CD4-positive, alpha-beta T cell treated with Interleukin-1 beta for 1 hour (primary cell): Measurements from ENCODE around the gene PXDN.

ENCODE experiments used
- DNase-seq, 2 donors: peaks; one replicate each; pipeline ENCODE4 v3.0.0-alpha.2; 2020 to 2022

The PXDN gene

DNA sequence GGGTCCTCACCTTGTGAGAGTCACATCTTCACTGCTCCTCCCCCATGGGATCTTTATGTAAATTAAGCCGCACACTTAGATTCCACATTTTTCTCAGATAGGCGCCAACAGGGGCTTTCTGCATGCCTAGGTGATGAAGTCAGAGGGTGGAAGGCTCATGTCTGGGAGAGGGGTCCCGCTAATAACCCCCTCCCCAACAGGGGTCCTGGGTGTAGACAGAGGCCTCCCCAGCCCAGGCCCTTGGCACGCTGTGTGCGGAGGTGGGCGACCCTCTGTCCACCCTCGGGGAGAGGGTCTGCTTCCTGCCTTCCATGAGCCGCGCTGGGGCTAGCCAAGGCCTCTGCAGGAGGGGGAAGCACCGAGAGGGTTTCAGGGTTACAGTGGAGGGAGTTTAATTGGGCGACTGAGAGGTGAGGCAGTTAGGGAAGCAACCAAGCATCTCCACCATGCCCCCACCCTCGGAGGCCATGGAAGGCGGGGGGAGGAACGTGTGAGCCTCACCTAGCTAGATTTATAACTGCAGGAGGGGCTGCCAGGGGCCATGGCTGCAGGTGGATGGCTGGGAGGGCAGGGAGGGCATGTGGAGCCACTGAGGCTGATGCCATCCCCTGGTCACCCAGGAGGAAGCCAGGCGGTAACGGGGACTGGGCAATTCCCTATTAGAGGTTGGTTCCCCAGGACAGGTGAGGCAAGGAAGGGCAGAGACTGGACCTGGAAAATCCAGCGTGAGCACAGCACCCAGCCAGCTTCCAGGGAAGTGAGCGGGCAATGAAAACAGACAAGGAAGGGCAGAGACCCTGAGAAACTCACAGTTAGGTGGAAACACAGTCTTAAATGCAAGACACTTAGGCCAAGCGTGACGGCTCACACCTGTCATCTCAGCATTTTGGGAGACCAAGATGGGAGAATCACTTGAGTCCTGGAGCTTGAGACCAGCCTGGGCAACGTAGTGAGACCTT, 7.7 kb upstream of the PXDN start:
- no peak for DNase-seq

DNA sequence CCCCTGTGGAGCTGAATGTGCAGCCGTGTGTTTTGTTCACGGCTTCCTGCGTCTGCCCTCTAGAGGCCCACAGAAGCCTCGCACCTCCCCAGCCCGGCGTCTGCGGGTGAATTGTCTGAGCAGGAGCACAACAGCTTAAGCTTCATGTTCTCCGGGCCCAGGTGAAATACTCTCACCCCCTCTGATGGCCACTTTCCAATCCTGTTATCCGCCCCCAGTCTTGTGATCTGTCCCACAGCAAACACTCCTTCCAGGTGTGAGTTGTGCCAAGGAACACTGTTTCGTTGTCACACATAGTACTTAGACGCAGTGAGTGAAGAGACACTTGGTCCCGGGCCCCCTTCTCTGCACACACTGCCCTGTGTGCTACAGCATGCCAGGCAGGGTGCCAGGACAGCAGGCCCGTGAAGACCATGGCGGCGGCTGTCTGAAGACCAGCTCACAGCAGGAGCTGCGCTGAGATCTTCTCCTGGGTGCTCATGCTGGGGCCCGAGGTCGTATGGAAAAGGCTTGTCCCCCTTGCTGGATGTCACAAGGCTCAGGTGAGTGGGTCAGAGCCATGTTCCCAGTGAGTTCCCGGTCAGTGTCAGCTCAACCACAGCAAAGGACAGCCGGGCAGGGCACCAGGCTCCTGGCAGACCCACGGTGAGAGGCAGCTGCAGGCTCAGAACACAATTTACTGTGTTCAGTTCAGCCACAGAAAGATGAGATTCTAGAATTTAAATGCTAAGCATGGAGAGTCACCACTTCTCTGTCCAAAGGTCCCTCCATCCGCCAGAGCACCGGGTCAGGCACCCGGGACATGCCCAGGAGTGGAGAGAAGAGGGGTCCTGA, 6.8 kb upstream of the PXDN start:
- peak in 1 of 2 donors; percentile 29 for DNase-seq

DNA sequence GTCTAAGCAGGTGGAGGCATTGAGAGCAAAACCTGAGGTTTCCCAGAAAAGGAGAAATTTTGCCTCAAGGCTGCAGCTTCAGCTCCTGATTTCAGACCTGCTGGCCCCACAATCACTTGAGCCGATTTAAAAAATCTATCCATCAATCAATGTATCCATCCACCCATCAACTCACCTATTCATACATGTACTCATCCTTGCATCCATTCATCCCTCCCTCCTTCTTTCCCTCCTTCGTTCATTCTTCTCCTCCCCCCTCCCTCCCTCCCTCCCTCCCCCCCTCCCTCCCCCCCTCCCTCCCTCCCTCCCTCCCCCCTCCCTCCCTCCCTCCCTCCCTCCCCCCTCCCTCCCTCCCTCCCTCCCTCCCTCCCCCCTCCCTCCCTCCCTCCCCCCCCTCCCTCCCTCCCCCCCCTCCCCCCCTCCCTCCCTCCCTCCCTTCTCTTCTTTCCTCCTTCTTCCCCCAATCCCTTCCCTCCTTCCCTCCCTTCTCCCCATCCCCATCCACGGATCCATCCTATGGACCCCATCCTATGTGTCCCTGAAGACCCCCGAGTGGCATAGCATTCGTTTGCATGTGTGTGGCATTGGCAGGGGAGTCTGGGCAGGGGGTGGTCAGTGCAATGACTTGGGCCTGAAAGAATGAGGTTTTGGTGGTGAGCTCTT, 6.1 kb upstream of the PXDN start:
- DNase-seq = no peak

DNA sequence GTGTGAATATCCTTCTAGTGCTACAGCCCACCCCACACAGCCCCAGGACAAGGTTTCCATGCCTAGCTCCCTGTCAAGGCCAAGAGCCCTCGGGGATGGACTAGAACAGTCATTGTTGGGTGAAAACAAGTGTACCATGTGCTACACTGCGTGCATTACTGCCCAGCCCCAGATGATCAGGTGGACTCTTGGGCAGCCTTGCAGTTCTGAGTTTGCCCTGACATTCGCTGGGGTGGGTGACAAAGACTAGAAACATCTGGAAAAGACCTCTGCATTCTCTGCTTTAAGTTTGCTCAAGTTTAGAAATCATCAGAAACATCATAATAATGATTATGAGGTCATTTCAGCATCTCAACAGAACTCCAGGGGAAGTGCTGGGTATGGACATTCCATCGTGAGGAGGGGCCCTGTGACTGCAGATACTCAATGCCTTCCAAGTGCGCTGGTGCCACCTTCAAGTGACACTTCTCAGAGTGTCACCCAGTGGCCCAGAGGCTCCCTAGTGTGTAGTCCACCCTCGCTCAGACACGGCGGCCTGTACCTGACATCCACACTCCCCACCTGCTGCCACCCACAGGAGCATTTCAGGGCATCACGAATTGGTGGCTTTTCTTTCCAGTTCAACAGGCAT, 5.3 kb upstream of the PXDN start:
- DNase-seq = no peak

DNA sequence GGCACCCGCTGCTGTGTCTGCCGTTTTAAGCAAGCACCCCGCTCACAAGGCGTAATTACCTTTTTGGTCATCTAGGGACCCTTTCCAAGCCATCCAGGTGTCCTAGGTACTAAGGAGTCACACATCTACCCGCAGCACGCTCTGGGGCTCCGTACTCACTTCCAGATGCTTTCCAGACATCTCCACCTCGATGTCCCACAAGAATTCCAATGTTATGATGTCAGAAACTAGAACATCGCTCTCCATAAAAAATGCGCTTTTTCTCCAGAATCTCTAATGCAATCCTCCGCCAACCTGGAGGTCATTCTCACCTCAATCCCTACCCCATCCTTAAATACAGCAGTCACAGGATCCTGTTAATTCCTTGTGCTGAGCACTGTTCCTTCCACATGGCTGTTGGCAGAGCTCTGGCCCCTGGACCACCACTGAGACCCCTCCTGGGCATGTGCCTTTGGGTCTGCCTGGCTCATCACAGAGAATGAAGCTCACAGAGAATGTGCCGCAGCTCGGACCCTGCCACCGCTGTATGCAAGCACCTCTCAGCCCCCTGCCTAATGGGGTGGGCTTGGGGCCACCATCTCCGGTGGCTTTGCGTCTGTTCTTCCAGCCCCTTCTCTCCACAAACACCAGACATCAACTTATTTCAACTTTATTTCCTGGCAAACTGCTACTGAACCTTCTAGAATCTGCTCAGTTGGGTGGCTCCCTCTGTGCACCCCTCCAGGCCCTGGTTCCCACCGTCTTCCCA, 4.6 kb upstream of the PXDN start:
- DNase-seq = no peak

DNA sequence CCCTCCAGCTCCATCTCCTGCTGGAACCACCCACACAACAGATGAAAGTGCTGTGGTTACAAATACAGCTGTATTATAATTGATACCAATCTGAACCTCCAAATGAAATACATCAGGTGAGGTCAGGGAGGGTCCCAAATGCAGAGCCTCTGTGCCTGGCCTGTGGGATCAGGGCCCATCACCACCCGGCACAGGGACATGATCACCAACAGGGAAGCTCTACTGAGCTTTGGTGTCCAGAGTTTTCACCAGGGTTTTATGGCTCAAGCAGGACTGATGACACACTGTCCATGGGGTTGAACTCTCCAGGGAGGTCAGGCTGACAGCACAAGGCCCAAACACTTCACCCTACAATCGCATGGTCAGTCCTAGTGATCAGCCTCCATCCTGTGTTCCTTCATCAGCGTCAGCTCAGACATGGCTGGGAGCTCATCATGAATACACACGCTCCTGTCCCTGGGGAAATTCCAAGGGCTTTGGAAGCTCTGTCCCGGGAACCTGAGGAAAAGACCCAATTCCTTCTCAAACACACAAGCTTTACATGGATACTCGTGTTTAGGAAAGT, 3.9 kb upstream of the PXDN start:
- DNase-seq = no peak

DNA sequence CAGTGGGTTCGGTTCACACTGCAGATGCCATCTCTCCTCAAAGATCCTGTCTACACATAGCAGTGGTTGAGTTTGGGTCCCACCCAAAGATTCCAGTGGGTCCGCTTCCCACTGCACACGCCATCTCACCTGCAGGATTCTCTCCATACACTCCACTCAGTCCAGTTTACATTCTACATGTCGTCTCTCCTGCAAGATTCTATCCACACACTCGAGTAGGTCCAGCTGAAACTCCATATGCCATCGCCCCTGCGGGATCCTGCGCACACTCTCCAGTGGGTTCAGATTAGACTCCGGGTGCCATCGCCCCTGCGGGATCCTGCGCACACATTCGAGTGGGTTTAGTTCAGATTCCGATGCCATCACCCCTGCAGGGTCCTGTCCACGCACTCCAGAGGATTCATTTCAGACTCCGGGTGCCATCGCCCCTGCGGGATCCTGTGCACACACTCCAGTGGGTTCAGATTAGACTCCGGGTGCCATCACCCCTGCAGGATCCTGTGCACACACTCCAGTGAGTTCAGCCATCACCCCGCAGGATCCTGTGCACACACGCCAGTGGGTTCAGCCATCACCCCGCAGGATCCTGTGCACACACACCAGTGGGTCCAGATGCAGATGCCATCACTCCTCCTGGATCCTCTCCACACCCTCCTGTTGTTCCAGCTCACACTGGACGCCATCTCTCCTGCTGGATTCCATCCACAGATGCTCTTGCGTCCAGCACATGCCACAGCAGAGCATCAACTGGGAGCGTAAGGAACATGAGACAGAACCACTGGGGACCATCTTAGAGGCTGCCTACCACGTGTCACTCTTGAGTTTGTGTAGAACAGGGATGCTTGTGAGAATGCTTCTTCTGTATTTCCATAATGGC, 3.0 kb upstream of the PXDN start:
- no peak for DNase-seq

DNA sequence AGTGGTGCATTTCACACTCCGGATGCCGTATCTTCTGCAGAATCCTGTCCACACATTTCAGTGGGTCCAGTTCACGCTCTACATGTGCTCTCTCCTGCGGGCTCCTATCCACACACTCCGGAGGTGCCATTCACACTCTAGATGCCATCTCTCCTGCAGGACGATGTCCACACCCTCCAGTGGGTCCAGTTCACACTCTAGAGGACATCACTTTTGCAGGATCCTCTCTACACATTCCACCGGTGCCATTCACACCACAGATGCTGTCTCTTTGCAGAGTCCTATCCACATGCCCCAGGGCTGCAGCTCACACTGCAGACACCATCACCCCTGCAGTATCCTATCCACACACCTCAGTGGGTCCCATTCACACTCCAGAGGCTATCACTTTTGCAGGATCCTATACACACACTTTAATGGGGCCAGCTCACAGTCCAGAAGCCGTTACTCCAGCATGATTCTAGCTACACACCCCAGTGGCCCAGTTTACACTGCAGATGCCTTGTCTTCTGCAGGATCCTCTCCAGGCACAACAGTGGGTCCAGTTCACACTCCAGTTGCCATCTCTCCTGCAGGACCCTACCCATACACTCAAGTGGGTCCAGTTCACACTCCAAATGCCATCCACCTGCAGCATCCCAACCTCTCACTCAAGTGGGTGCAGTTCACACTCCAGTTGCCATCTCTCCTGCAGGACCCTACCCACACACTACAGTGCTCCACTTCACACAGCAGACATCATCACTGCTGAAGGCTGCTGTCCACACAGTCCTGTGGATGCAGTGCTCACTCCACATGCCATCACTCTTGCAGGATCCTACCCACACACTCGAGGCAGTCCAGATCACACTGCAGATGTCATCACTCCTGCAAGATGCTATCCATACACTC, 2.1 kb upstream of the PXDN start:
- DNase-seq = no peak

DNA sequence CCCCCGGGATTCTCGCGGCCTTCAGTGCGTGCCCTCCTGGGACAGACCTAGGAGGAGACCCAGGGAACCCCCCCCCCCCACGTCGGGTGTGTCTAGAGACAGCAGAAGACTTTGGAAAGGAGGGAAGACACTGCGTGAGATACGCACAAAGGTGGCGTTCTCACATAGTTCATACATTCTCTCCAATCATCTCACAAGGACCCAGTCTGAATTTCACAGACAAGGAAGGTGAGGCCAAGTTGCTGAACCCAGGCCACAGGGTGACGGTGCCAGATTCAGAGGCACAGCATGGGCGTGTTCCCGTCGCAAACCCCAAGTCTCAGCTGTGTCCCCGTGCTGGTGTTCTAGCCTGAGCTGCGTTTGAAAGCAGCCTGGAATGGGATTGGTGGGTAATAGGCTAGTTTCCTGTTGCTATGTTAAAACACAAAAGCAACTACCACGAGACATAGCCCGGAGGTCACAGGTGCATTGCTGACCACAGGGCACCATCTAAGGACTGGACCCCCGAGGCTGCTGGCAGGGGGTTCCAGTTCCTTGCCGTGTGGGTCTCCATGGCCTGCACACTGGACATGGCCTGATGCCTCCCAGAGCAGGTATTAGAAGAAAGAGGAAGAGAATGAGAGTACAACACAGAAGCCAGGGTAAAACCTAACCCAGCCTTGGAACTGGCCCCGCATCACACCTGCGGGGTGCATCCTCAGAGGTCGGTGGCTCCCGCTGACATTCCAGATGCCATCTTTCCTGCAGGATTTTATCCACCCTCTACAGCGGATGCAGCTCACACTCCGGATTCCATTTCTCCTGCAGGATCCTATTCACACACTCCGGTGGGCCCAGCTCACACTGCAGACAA, 1.1 kb upstream of the PXDN start:
- no peak for DNase-seq

DNA sequence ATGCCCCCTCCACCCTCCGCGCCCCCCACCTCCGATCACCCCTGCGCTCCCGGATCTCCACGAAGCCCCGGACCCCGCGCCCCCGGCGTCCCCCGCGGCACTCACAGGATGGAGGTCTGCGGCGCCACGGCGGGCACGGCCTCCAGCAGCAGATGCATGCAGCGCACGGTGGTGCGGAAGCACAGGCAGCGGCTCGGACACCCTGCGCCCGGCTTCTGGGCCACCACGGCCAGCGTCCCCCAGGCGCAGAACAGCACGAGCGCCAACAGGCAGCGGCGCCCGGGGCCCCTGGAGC, 217 bp downstream of the PXDN start:
- no peak for DNase-seq

DNA sequence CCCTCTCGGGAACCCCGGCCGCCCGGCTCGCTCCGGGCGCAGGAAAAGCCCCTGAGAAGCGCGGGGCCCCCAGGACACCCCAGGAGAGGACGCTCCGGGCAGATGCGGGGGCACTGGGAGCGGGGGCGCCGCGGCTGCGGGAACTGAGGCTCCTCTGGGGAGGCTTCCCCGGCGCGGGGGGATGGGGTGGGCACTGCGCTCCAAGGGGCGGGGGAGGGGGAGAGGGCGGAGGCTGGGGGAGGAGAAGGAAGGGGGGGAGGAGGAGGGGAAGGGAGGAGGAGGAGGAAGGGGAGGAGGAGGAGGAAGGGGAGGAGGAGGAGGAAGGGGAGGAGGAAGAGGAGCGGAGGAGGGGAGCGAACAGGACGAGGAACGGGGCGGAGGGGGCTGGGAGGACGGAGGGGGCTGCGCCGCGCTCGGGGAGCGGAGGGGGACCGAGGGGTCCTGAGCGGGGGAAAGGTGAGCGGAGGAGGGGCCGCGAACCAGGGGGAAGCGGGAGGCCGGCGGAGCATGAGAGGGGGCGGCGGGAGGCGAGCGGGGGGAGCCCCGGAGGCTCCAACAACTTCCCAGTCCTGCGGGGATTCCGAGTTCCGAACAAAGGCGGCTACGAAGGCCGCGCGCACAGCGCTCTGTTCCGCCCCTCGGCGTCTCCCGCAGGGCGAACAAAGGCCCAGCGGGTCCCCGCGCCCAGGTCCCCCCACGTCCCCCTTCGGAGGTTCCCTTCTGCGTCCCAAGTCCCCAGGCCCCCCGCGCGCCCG, 742 bp downstream of the PXDN start:
- DNase-seq = no peak

DNA sequence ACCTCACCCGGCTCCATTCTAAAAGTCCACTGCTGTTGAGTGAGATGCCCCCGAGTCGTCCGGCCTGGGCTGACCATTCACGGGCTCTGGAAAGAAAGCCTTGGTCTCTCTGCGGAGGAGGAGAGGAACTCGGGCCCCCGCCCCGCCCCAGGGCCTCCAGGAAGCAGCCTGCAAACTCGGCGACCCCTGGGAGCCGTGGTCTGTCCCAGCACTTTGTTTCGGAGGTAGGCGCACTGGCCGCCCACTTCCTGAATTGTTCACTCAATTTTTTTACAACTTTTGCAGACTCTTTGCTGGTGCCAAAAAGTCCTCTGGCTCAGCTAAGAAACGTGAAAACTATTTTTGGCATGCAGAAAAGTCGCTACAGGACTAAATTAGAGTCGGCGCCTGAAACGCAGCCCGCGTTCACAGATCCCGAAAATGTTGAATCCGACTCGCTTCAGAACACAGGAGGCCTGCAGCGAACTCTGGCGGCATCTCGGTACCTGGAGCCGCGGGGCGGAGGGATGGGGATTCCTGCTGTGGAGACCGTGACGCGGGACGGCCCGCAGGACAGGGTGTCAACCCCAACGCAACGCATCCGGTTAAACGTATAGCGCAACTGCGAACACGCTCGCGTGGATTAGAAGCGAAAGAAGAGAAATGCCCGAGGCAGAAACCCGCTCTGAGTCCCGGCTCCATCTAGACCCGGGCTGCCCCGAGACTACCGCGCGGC, 1.5 kb downstream of the PXDN start:
- DNase-seq = peak; percentile 15 to 23

DNA sequence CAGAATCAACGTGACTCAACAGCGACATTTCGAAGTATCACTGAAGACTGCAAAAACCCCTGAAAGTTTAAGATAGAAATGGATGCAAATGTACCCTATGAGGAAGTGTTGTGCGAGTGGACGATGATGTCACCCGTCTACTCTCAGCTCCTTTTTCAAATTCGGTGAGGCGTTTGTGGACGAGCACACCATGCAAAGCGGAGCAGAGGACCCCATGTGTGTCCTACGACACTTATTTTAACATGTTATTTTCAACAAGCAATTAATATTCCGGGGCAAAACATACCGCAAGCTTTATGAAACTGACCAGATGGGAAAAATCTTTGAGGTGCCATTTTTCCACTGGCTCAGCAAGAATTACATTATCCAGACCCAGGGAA, 2.0 kb downstream of the PXDN start:
- DNase-seq = no peak

DNA sequence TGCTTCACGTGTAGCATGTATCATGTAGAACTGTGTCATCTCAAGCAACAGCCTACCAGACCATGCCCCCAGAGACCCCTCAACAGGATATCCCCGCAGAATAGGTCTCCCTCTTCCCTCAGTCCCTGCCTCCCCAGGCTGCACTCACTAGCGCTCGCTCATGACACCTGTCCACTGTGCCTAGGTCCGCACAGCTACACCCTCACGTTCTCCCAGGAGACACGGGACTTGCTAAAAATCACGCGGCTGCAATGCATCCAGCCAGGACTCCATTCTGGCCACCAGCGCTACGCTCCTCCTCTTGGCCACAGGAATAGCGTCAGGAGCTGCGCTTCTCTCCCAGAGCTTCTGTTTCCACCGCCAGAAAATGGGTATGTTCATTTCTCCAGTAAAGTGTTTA, 2.5 kb downstream of the PXDN start:
- no peak for DNase-seq

DNA sequence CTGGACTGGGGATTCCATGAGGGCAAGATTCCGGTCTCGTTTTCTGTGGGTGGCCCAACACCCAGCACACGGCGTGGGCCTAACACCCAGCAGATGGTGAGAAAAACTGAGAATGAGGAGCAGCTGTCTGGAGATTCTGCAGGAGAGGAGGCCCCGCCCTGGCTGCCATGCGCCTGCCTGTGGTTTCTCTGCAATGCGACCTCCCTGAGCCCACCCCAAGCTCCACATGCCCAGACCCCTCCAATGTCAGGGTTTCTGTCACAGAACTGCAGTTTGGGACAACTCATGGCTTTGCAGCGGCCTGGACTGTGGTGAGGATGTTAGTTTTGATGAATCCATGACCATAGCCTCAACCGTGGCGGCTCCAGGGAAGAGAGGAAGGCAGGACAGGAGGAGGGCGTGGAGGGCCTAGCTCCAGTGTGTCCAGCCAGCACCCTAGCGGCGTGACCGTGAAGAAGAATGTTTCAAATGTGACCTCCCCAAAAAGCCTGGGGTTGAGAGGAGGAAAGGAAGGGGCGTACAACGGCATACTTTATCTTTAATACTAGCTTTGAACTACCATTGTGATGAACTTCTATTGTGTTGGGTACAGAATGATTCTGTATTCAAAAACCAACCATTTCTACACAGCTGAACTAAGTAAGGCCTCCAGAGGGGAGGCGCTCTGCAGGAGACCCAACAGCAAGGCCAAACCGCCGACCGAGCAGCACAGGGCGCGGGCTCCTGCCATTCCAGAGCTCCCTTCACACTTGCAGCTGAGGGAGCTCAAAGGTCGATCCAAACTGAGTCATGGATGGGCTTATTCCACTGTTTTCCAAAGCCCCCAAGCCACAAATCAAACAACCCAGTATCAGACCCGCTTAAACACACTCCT, 3.4 kb downstream of the PXDN start:
- DNase-seq = no peak

DNA sequence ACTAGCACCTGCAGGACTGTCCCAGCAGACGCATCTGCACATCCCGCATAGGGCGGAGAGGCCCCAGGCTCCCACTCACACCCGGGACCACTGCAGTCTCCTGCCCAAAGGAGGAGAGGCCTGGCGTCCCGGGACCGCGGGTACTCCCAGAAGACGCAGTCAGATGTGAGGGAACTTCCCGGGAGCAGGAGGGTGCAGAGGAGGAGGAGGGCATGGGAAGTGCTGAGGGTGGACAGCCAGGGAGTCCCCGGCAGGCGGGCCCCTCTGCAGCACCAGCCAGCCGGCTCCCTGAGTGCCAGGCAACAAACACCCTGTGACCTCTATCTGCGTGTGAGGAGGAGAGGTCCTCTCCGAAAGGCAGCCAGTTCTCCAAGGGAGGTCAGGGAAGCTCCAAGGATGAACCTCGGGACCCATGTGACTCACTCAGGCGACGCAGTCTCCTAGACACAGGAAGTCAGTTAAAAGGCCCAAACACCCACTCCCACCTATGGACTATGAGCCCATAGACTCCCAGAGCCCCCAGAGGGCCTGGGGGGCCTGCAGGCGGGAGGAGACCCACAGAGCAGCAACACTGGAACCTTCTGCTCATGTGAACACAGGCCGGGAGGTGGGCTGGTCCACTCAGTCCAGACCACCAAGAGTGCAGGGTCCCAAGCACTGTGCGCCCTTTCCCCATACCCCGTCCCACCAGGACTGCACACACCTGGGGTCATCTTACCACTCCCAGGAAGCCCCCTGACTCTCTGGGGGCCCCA, 4.2 kb downstream of the PXDN start:
- DNase-seq = no peak
